ENCODE measurements around the gene PROCA1.

PROCA1 gene

DNA sequence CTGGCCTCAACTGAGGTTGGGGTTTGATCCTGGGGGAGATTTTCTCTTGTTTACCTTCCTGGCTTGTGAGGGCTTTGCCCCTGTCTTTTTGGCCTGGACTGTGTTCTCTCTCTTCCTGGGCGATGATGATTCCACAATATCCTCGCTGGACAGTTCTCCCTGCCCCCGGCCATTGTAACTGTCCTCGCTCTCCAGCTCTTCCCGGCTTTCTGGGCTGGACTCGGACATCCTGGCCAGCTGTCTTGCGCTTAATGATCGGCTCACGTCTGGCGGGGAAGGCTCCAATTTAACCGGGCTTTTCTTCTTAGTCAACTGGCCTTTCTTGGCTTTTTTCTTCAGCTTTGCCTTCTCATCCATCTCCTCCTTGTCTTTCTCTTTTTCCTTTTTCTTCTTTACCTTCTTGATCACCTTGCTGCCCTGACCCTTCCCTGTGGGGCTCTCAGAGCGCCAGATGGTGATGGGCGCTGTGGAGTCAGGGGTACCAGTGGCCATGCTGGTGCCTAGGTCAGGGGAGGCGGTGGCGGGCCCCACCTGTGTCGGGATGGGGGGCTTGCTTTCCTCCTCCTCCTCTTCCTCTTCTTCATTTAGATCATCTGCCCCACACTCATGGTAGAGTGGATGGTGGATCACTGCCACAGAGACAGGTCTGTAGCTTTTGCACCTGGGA is 8.0 kb downstream of the PROCA1 start:
- no peaks in the 10 kb centered on the region for H4K20me1 ChIP-seq (ENCODE audit: insufficient read depth, low read length)
- no peak overlapping the region for H3K9ac ChIP-seq (ENCODE audit: low read length)
- no peaks in the 10 kb centered on the region for H3K4me1 ChIP-seq (ENCODE audit: low read length)
- no peak overlapping the region for H3K4me2 ChIP-seq (ENCODE audit: low read length)
- no peak overlapping the region for H3K27ac ChIP-seq (ENCODE audit: low read length)
- H3K27me3 ChIP-seq (ENCODE audit: low read depth, low read length): no peaks in the 10 kb centered on the region
- H3K79me2 ChIP-seq (ENCODE audit: low read length): no peaks in the 10 kb centered on the region
- H3K36me3 ChIP-seq (replicated peaks; ENCODE audit: low read depth, low read length): peaks cover 57% of the 10 kb centered on the region
- no peak overlapping the region for H3K4me3 ChIP-seq (ENCODE audit: low read length)
- TF ChIP-seq, protein P1, sequence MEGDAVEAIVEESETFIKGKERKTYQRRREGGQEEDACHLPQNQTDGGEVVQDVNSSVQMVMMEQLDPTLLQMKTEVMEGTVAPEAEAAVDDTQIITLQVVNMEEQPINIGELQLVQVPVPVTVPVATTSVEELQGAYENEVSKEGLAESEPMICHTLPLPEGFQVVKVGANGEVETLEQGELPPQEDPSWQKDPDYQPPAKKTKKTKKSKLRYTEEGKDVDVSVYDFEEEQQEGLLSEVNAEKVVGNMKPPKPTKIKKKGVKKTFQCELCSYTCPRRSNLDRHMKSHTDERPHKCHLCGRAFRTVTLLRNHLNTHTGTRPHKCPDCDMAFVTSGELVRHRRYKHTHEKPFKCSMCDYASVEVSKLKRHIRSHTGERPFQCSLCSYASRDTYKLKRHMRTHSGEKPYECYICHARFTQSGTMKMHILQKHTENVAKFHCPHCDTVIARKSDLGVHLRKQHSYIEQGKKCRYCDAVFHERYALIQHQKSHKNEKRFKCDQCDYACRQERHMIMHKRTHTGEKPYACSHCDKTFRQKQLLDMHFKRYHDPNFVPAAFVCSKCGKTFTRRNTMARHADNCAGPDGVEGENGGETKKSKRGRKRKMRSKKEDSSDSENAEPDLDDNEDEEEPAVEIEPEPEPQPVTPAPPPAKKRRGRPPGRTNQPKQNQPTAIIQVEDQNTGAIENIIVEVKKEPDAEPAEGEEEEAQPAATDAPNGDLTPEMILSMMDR (IDR thresholded peaks at IDR 0.05; ENCODE audit: low read depth, low read length): no peak
- no peak for TF ChIP-seq EZH2phosphoT487 (IDR thresholded peaks at IDR 0.05; ENCODE audit: low read depth)
- no peak overlapping the region for H2AFZ ChIP-seq (ENCODE audit: low read depth, low read length)
- no peaks in the 10 kb centered on the region for H3K9me3 ChIP-seq (ENCODE audit: insufficient read depth, low read length)

DNA sequence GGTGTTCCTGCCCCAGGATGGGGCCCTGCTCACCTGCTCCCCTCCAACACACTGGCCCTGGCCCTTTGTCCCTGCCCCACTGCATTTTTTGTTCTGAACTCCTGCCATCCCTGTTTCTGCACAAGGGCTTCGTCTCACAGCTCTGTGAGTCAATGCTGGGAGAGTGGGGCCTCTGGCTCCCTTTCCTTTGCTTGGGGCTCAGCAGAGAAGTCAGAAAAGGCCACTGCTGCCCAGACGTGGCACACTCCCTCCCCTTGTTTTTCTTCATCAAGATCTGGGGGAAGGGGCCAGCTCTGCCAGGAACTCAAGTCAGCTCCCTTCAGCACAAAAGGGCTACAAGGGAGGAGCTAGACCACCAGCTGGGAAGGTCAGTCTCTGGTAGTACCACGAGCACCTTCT is 8.9 kb downstream of the PROCA1 start:
- Histone ChIP-seq H3K27me3 (ENCODE audit: low read depth, low read length) (no peaks in the 10 kb centered on the region), H3K4me2 (ENCODE audit: low read length) (no peak overlapping the region), H3K4me3 (ENCODE audit: low read length) (no peak overlapping the region), H3K9me3 (ENCODE audit: insufficient read depth, low read length) (no peaks in the 10 kb centered on the region), H4K20me1 (ENCODE audit: insufficient read depth, low read length) (no peaks in the 10 kb centered on the region), H3K79me2 (ENCODE audit: low read length) (no peaks in the 10 kb centered on the region), H3K36me3 (replicated peaks; ENCODE audit: low read depth, low read length) (peaks cover 66% of the 10 kb centered on the region), H2AFZ (ENCODE audit: low read depth, low read length) (no peak overlapping the region), H3K4me1 (ENCODE audit: low read length) (no peaks in the 10 kb centered on the region), H3K27ac (ENCODE audit: low read length) (no peak overlapping the region), H3K9ac (ENCODE audit: low read length) (no peak overlapping the region)
- TF ChIP-seq EZH2phosphoT487 (IDR thresholded peaks at IDR 0.05; ENCODE audit: low read depth): no peak
- TF ChIP-seq, protein P1 (IDR thresholded peaks at IDR 0.05; ENCODE audit: low read depth, low read length): no peak

DNA sequence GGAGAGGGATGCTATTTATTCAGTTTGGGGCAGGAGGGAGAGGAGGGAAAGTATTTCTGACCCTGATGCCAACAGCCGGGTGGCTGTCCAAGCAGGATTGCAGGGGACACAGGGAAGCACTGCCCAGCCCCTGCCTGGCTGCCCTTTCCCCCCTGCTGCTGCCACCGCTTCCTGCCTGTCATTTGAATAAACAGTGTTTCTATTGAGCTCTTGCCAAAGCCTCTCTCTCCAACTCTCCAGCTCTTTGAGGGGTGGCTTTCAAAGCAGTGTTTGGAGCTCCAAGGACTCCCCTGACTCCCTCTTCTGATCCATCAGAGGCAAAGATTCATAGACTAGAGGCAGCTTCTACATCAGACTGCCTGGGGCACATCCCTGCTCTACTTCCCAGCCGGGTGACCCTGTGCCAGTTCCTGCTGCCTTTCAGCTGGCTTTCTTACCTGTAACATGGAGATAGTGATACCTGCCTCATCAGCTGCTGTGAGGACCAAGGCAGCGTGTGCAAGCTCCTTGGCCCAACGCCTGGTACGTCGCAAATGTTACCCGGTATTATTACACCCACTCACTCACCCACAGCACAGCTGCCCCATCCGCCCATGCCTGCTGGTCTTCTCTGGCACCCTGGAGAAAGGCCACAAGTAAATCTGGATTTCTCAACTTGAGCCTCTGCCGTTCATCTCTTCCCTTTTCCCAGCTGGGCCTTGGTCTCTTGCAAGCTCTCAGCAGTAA is 9.5 kb downstream of the PROCA1 start:
- Histone ChIP-seq H3K9ac (ENCODE audit: low read length) (no peak overlapping the region), H3K27me3 (ENCODE audit: low read depth, low read length) (no peaks in the 10 kb centered on the region), H3K4me1 (ENCODE audit: low read length) (no peaks in the 10 kb centered on the region), H3K4me3 (ENCODE audit: low read length) (no peak overlapping the region), H3K79me2 (ENCODE audit: low read length) (no peaks in the 10 kb centered on the region), H2AFZ (ENCODE audit: low read depth, low read length) (no peak overlapping the region), H3K9me3 (ENCODE audit: insufficient read depth, low read length) (no peaks in the 10 kb centered on the region), H4K20me1 (ENCODE audit: insufficient read depth, low read length) (no peaks in the 10 kb centered on the region), H3K4me2 (ENCODE audit: low read length) (no peak overlapping the region), H3K36me3 (replicated peaks; ENCODE audit: low read depth, low read length) (peaks cover 72% of the 10 kb centered on the region), H3K27ac (ENCODE audit: low read length) (no peak overlapping the region)
- TF ChIP-seq, protein P1 (IDR thresholded peaks at IDR 0.05; ENCODE audit: low read depth, low read length): no peak
- no peak for TF ChIP-seq EZH2phosphoT487 (IDR thresholded peaks at IDR 0.05; ENCODE audit: low read depth)

DNA sequence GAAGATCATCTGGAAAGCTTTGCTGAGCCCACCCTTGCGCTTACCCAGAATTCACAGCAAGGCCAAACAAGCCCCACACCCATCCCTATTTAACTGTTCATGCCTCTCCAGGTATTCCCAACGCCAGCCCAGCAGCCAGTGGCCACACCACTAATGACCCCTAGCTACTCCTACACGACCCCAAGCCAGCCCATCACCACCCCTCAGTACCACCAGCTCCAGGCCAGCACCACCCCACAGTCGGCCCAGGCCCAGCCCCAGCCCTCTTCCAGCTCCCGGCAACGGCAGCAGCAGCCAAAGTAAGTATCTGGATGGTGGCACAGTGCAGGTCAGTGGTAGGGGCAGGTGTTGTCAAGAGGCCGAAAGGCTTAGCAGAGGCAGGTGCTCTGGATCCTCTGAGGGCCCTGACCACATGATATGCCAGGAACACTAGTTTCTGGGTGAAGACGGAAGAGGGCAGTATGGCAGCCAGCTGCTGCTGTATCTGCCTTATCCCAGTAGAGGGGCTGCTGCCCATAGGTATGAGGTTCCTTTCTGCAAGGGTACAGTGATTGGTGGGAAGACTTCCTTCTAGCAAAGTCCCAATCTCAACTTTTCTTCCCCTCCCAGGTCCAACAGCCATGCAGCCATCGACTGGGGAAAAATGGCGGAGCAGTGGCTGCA is 10.7 kb downstream of the PROCA1 start:
- no peak for TF ChIP-seq EZH2phosphoT487 (IDR thresholded peaks at IDR 0.05; ENCODE audit: low read depth)
- TF ChIP-seq, protein P1 (IDR thresholded peaks at IDR 0.05; ENCODE audit: low read depth, low read length): no peak
- Histone ChIP-seq H3K9me3 (ENCODE audit: insufficient read depth, low read length) (no peaks in the 10 kb centered on the region), H3K4me1 (ENCODE audit: low read length) (no peaks in the 10 kb centered on the region), H3K27me3 (ENCODE audit: low read depth, low read length) (no peaks in the 10 kb centered on the region), H2AFZ (ENCODE audit: low read depth, low read length) (no peak overlapping the region), H3K4me2 (ENCODE audit: low read length) (no peak overlapping the region), H3K79me2 (ENCODE audit: low read length) (no peaks in the 10 kb centered on the region), H3K4me3 (ENCODE audit: low read length) (no peak overlapping the region), H3K27ac (ENCODE audit: low read length) (no peak overlapping the region), H4K20me1 (ENCODE audit: insufficient read depth, low read length) (no peaks in the 10 kb centered on the region), H3K36me3 (replicated peaks; ENCODE audit: low read depth, low read length) (peaks cover 72% of the 10 kb centered on the region), H3K9ac (ENCODE audit: low read length) (no peak overlapping the region)

Measured in OCI-LY3 (cell line).